OCI-M2 (cell line): ENCODE data around the gene ALPK3.

Experiments used
- DNase-seq: peaks from one replicate; lab custom pipeline; 2025; ENCODE audit not compliant: unreplicated experiment; lab: John Stamatoyannopoulos, UW

The ALPK3 gene

DNA sequence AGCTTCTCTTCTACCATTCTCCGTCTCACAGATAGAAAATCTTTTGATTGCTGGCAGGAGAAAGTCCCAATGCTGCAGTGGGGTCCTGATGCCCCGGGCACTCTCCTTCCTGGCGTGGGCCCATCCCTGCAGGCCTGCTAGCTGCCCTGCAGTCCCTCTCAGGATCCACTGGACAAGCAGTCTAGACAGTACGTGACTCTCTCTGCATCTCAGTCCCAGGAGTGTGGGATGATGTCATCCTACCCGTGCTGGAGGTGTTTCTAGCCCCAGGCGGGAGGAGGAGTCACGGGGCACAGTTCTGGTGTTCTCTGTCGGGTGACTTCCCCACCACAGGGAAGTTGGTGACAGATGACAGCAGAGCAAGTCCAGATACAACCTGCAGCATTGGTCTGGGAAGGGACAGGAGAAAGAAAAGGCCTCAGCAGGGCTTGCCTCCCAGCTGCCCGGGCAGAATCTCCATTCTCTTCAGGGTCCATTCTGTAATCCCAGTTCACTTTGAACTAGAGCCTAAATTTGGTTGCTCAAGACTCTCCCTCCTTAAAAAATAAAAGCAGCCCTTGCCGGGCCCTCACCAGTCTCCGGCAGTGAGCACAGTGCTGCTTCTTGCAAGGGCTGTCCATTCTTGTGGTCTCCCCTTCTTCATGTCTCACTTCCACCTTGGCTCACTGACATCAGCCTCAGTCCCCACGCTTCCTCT, 97.9 kb downstream of the ALPK3 start:
- DNase-seq: no peak

DNA sequence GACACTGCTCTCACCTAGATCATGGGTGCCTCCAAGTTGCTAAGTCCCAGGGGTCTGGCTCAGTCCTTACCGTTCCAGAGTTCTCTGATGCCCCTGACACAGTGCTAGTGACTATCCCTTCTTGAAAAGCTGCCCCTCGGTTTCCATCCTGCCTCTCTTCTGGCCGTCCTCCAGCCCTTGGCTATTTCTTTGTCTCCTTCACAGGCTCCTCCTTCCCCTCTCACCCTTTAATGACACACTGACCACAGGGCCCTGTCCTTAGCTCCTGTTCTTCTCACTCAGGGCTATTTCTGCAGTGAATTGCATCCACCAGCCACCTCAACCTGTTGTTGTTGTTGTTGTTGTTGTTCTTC, 98.4 kb downstream of the ALPK3 start:
- no peak for DNase-seq

DNA sequence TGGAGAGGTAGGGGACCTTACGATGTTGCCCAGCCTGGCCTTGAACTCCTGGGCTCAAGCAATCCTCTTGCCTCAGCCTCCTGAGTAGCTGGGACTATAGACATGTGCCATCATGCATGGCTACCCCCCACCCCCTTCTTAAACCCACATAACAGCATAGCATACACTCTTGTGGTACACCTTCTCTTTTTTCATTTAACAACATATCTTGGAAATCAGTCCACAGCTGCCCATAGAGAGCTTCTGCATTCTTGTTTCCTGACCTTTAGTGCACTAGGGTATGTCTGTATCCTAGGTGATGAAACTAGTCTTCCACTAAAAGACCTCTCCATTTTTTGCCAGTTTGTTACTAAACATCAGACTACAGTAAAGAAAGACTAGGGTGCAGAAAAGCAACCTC, 100.3 kb downstream of the ALPK3 start:
- no peak for DNase-seq

DNA sequence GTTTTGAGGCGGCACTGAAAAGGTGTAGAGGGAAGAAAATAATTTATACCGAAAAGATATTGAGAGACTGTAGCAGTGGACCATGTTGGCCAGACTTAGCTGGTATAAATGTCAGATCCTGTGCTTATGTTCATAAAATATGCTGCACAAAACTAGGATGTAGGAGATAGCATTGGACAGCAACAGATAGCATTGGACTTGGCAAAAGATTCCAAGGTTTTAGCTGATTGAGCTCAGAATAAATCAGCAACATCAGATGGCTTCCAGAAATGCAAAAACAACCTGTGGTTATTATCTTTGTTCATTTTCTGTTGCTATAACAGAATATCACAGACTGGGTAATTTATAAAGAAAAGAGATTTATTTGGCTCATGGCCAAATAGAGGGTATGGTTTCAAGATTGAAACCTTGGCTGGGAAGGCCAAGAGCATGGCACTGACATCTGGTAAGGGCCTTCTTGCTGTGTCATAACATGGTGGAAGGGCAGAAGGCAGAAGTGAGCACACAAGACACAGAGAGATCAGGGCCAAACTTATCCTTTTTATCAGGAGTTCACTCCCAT, 102.0 kb downstream of the ALPK3 start:
- DNase-seq: no peak

DNA sequence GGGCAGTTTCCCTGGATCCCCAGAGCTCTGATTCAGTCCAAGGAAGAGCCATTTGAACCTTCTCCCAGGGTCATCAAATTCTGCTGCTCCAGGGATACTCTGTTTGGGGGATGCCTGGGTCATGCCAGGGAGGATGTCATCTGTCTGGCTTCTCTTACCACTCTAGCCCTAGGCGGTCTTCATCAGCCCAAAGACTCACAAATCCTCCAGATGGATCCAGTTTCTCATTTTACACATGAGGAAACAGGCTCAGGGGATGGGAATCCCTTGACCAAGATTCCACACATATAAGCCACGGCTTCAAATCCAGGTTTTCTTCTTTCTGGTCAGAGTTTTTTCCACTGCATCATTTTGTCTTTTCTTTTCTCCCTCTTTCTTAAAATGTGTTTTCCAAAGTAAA, 104.0 kb downstream of the ALPK3 start:
- no peak for DNase-seq

DNA sequence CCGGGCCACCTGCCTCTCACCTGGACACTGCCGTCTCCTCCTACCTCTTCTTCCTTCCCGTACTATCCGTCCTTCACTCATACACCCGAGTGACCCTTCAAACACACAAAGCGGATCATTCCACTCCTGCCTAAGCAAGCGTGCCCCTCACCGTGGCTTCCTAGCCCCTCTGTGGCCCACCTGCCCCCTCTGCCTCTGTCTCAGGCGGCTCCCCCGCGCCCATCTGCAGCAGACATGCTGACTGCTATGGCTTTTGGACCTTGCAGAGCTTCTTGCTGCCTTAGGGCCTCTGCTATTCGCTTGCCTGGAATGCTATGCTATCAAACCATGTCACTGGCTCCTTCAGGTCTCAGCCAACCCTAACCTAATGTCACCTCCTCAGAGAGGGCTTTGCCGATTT, 105.4 kb downstream of the ALPK3 start:
- no peak for DNase-seq
